Vagina (tissue), 2 donors: ENCODE data around the gene FBXO24.

Source experiments
- CTCF ChIP-seq, 3 experiments: fragments of 450-650 bp in 2 of 3; fragments of 200-600 bp in 1 of 3; sonication (generic) in 1 of 3; IDR thresholded peaks; one replicate each; pipeline ENCODE4 v1.5.1; 2017 to 2019; ENCODE audit warnings: antibody characterized with exemption in 3 of 3, mild to moderate bottlenecking in 2 of 3, moderate library complexity in 2 of 3
- POLR2A ChIP-seq, 2 donors: fragments of 450-650 bp; IDR thresholded peaks; one replicate each; pipeline ENCODE4 v1.6.1; 2017; ENCODE audit warnings: antibody characterized with exemption in 2 of 2, mild to moderate bottlenecking in 2 of 2, moderate library complexity in 2 of 2

DNA sequence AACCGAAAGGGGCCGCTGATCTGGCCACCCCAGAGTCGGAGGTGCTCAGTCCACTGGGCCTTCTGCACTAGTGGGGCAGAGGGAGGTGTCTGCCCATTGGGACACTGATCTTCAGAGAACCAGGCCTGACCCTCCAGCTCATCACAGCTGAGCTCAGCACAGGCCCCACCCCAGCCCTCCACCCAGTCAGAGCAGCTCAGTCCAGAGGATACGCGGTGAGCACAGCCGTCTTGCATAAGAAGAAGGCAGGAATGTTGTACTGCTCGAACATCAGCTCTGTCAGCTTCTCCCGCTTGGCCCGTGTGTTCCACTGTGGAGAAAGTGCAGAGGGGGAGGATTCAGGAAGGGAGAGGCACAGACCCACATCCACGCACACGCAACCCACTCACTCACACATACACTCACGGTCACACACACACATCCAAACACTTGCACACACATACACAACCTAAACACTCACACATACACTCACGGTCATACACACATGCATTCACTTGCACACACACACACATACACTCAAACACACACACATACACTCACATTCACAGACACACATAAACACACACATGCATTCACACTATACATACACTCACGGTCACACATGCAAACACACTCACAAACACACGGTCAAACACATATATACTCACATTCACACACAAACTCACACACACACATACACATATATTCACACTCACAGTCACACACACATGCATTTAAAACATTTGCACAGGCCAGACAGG, 63.9 kb downstream of the FBXO24 start:
- TF ChIP-seq CTCF (IDR thresholded peaks at IDR 0.05), result no peak
- no peak for TF ChIP-seq POLR2A (IDR thresholded peaks at IDR 0.05)
